NCI-H128 (cell line): ENCODE data around the gene C1GALT1.
"Not testable (repeated sequence)": the region's sequence is repeated elsewhere in the genome, so short reads cannot be mapped to it uniquely, and the experiment has no call there.

ENCODE experiments used
- DNase-seq: peaks from one replicate; lab custom pipeline; 2025; ENCODE audit not compliant: unreplicated experiment; lab: John Stamatoyannopoulos, UW

The C1GALT1 gene

DNA sequence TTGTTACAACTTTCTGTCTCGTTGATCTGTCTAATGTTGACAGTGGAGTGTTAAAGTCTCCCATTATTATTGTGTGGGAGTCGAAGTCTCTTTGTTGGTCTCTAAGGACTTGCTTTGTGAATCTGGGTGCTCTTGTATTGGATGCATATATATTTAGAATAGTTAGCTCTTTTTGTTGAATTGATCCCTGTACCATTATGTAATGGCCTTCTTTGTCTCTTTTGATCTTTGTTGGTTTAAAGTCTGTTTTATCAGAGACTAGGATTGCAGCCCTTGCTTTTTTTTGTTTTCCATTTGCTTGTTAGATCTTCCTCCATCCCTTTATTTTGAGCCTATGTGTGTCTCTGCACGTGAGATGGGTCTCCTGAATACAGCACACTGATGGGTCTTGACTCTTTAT is 17.2 kb downstream of the C1GALT1 start:
- DNase-seq, result not testable (repeated sequence)

DNA sequence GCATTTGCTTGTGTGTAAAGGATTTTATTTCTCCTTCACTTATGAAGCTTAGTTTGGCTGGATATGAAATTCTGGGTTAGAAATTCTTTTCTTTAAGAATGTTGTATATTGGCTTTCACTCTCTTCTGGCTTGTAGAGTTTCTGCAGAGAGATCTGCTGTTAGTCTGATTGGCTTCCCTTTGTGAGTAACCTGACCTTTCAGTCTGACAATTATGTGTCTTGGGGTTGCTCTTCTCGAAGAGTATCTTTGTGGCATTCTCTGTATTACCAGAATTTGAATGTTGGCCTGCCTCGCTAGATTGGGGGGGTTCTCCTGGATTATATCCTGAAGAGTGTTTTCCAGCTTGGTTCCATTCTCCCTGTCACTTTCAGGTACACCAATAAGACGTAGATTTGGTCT is 17.9 kb downstream of the C1GALT1 start:
- not testable (repeated sequence) for DNase-seq

DNA sequence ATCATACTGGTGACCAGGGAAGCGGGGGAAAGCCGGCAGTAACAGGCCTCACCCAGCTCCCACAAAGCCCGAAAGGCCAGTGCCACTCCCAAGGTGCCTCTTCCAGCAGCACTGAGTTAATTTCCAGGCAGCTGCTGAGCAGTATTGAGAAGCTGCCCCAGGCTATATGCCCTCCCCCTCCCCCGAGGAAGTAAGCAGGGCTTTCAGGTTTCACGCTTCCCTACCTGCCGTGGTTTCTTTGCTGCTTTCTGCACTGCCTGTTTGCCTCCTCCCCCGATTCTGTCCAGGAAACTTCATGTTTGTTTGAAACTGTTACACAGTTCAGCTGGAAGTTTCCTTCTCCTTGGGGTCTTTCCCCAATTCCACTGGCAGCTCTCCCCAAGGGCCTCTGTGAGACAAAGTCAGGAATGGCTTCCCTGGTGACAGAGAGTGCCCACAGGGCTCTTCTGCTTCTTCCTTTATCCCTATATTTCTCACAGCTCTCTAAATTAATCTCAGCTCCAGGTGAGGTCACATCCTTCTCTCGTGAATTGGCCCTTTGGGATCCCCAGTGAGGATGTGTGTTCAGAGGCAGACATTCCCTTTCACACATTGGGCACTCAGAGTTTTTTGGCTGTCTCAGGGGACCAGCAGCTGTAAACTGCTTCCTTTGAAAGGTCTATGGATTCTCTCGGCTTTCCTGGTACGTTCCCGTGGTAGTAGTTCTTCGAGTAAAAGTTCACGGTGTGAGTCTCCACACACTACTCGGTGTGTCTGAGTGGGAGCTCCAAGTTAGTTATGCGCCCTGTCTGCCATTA is 19.4 kb downstream of the C1GALT1 start:
- DNase-seq, result no peak

DNA sequence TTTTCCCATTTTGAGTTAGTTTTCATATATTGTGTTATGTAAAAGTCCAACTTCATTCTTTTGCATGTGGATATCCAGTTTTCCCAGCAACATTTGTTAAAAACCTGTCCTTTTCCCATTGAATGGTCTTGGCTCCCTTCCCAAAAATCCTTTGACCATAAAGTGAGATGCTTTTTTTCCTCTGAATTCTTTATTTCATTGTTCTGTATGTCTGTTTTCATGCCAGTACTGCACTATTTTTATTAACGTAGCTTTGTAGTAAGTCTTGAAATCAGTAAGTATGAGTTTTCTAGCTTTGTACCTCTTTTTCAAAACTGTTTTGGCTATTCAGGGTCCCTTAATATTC is 20.0 kb downstream of the C1GALT1 start:
- no peak for DNase-seq

DNA sequence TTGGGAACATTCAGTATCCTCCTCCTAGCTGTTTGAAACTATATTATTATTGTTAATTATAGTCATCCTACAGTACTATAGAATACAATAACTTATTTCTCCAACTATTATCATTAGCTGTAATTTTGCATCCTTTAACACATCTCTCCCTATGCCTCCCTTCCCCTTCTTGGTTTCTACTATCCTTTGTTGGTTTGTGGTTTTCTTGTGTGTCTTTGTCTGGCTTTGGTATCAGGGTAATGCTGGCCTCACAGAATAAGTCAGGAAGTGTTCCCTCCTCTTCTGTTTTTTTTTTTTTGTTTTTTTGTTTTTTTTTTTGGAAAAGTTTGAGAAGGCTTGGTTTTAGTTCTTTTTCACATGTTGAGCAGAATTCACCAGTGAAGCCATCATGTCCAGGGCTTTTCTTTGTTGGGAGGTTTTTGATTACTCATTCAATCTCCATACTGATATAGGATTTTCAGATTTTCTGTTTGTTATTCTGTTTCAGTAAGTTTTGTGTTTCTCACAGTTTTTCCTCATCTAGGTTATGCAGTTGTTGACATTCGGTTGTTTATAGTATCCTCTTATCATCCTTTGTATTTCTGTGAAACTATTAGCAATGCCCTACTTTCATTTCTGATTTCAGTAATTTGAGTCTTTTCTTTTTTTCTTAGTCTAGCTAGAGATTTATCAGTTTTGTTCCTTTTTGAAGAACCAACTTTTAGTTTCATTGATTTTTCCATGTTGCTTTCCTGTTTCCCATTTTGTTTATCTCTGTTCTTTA is 21.6 kb downstream of the C1GALT1 start:
- no peak for DNase-seq

DNA sequence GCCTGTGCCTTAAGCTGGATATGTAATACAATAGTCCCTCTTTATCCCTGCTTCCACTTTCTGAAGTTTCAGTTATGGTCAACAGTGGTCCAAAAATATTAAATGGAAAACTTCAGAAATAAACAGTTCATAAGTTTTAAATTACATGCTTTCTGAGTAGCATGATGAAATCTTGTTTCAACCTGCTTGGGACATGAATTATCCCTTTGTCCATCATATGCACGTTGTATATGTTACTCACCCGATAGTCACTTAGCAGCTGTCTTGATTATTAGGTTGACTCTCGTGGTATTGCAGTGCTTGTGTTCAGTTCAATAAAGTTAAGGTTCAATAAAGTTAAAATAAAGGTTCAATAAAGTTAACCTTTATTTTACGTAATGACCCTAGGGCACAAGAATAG is 25.5 kb downstream of the C1GALT1 start:
- no peak for DNase-seq

DNA sequence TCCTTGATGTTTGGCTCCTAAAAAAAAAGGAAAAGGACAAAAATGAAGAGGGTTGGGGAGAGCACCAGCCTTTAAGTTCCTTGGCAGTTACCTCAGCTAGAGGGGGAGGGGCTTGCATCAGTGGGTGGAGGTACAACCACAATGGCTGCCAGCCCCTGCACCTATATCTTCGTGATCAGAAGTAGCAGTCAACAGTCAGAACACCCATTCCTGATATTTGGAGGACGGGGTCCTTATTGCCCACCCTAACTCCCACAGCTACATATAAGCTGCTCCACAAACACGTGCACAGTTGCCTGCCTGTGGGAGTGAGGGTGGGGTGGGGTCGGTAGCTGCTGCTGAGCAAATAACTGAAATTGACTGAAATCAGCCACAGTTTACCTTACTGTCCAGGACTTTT is 26.2 kb downstream of the C1GALT1 start:
- no peak for DNase-seq

DNA sequence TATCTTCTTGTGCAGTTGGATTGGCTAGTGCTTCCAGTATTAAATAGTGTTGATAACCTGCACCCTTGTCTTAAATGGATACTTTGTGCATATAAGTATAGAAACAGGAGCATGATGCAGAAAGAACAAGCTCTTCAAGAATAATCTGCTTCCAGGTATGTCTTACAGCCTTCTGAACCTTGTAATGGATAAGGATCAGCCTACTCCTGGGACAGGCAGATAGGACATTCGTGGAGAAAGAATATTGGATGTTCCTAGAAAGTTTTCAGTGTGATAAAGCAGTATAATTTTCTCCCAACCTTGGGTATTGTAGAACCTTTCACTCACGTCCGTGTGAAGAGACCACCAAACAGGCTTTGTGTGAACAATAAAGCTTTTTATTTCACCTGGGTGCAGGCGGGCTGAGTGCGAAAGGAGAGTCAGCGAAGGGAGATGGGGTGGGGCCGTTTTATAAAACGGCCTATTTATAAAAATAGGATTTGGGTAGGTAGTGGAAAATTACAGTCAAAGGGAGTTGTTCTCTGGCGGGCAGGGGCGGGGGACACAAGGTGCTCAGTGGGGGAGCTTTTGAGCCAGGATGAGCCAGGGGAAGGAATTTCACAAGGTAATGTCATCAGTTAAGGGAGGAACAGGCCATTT is 27.2 kb downstream of the C1GALT1 start:
- DNase-seq, result no peak

DNA sequence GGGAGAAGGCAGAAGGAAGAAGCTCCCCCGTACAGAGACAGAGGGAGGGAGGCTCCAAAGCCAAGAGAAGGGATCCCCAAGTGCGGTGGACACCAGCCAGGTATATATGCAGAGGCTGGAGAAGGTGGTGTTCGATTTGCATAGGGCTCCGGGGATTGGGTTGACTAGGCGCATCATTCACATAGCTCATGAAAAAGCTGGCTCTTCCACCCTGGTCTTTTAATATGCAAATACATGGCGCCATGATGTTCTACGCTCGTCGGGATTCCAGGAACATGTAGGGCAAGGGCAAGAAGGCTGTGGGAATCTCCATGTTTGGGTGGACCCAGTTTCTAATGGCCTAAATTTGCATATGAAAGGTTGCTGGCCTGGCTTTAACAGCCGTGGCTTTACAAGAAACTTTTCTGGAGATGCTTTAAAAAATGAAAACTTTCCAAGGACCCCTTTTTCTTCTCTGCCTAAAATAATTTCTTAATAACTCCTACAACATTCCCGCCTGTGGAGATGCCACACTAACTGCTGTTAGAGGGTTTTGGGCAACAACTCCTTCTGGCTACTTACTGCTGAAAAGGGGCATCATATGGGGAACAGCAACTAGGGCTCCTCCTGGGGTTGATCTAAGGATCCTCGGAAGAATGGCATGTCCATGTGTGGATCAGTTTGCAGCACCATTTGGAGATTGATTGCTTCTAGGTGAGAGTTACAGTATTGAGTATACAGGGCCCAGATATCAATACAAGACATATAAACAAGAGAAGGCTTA is 28.3 kb downstream of the C1GALT1 start:
- no peak for DNase-seq

DNA sequence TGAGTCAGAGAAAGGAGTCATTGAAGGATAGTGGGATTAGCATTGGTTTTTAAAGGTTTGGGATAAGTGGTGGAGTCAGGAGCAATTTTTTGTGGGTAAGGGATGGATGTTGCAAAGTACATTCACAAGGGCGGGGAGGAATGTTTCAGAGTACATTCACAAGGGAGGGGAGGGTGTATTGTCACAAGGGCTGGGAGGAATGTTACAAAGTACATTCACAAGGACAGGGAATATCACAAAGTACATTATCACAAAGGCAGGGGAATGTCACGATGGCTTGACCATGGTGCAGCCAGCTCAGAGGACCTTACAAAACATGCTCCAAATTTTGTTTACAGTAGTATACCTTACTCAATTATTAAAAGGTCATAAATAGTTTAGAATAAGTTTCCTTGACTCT is 30.3 kb downstream of the C1GALT1 start:
- no peak for DNase-seq

DNA sequence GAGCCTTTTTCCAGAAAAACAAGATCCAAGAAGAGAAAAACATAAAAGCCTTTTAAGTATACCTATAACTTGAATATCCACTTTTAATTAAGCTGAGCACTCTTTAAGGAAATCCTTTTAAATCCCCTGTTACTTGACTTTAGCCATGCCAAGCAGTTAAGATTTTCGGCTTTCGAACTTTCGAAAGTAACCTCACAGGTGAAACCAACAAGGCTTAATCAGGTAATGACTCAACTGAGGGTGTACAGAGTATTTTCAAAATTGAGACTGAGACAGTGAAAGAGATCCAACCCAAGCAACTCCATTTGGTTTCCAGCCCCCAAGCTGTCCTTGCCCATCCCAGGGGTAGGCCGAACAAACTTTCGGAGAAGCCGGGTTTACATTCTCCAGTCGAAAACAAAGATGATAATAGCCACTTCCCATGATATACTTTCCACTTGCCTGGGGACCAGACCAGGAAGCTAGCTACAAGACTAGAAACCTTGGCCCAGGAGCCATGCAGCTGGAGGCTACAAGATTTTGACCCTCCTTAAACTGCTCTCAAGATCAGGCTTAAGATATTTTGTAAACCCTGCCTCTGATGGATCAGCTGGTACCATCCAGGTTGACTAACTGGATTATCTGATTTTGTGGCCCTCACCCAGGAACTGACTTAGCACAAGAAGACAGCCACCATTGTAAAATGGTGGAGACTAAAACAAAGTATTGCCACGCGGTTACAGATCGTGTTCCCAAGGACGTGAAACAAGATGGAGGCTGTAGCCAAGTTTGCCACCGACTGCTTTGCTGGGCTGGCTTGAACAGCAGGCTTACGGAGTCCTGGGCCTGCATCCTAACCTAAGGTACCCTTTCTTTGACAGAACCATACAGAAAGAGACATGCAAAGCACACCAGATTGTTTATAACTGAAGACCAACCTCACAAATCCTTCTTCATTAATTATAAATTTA is 32.3 kb downstream of the C1GALT1 start:
- DNase-seq, result no peak

DNA sequence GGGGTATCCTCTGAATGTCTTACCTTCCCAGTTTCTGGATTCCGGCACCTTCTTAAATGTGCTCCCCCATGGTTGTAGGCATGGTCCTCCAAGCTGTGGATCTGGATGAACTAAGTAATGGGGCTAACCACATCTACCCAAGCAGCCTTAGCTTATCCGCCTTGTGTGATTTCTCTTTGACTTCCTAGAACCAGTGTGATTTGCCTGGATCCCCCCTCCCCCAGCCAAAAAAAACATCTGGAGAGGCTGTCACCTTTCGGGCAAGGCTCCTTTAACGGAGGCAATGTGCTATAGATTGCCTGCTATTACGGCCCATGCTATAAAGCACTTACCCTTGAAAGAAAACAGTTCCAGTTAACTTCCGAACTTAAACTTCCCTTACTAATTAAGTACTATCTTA is 33.9 kb downstream of the C1GALT1 start:
- DNase-seq, result no peak

DNA sequence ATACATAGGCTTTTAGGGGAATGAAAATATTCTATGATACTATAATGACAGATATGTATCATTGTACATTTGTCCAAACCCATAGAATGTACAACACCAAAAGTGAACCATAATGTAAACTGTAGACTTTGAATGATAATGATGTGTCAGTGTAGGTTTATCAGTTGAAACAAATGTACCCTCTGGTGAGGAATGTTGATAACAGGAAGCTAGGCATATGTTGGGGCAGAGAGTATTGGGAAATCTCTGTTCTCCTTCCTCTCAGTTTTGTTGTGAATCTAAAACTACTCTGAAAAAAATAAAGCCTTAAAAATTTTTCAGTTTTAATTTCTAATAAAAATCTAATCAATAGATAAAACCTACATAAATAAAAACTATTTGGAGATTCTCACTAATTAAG is 36.9 kb downstream of the C1GALT1 start:
- no peak for DNase-seq

DNA sequence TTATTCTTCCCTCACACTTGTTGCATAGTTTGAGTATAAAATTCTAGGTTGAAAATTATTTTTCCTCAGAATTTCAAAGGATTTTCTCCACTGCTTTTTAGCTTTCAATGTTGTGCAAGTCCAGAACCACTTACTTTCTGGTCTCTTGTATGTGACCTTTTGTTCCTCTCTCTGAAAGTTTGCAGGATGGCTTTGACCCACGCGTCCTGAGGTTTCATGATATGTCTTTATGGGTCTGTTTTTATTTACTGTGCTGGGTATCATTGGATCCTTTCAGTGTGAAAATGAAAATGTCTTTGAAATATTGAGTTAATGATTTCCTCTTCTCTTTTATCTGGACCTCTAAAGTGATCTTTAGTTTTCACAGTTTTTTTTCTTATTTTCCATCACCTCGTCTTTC is 38.5 kb downstream of the C1GALT1 start:
- DNase-seq, result no peak

DNA sequence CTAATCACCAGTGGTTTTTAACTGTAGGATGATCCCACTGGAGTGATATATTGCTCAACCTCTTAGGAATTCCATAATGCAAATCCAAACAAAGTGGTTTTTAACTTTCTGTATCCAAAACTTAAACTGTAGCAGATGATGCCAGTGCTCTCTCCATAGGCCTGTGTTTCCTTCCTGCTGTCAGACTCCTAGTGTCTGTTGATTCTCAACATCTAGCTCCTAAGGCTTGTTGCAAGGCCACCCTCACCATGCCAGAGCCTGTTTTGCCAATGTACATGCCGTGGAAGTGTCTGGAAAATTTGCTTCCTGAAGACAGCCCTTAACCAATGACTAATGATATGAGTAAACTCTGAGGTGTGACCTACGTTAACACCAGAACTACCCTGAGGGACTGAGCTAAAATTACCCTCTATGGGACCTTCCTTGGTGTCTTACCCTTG is 39.3 kb downstream of the C1GALT1 start:
- DNase-seq, result no peak

DNA sequence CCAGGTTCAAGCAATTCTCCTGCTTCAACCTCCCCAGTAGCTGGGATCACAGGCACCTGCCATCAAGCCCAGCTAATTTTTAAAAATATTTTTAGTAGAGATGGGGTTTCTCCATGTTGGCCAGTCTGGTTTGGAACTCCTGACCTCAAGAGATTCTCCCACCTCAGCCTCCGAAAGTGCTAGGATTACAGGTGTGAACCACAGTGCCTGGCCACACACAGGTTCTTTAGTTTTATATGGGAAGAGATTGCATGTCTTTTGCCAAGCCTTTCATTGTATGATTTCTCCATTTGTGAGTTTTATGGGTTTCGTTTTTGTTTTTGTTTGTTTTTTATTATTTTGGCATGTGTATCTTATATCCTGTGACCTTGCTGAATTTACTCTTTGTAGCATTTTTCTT is 40.9 kb downstream of the C1GALT1 start:
- no peak for DNase-seq

DNA sequence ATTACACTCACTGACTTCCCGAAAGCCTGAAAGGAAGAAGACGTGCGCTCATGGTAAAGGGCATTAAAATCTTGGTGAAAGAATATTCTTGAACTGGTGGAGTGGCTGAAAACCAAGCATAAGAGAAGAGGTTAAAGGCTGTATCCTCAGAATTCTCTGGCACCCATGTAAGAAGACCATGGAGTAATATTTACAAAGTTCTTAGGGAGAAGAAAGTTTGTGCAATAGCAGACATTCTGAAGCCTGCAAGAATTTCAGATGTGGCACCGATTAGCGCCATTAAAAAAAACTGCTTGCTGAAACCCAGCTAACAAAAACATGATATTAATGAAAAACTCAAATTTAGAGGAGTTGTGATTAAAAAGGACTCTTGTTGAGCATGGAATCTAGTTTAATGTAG is 44.1 kb downstream of the C1GALT1 start:
- DNase-seq, result no peak

DNA sequence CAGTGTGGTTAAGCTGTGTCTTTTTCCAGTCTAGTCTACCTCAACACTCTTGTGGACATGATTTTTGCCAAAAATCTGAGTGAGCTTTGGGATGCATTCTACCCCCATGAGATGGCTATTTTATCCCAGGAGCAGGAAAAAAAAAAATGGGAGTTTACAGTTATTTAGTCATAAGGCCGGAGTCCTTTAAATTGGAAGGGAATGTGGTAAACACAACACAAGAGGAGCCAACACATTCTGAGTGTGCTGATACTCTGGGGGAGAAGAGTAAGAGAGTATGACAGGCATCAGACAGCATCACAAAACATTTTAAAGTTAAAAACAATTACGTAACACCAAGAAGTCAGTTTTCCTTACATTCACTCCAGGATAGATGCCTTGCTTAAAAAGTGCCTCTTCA is 46.1 kb downstream of the C1GALT1 start:
- DNase-seq, result no peak

DNA sequence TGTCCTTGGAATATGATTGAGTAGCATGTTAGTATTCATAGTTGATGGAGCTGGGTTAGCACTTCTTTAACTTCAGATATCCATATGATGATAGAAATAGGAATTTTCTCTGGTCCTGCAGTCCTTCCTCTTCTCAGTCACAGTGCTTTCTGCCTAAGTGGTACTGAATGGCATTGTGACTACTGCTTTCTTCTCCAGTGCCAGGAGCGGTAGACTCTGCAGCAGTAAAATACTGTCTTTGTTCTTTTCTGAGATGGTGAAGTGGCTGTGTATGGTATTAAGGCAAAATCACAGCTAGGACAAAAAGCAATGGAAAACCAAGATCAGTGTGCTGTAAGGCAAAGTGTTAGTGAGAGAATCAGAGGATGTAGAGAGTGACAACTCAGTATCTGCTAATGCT is 46.6 kb downstream of the C1GALT1 start:
- no peak for DNase-seq

DNA sequence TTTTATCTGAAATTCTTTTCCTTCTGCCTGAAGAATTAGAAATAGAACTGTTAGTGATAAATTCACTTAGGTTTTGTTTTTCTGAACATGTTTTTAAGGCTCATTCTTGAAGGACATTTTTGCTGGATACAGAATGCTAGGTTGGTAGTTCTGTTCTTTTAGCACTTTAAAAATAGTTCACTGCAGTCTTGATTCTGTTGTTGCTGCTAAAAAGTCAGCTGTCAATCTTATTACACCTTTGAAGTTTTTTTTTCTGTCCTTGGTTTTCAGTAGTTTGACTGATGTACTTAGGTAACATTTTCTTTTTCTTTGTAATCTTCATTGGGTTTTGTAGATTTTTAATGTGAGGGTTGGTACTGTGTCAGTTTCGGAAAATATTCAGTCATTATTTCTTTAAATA is 48.7 kb downstream of the C1GALT1 start:
- no peak for DNase-seq
